GM12872 (cell line): ENCODE measurements around the gene BNC1.

Source experiments
- TF ChIP-seq, protein P1 (sequence below): IDR thresholded peaks from 3 replicates; pipeline ENCODE4 v1.5.1; 2011; ENCODE audit warnings: low read depth, mild to moderate bottlenecking, low read length, moderate library complexity; ENCODE audit not compliant: insufficient read depth

BNC1 gene

DNA sequence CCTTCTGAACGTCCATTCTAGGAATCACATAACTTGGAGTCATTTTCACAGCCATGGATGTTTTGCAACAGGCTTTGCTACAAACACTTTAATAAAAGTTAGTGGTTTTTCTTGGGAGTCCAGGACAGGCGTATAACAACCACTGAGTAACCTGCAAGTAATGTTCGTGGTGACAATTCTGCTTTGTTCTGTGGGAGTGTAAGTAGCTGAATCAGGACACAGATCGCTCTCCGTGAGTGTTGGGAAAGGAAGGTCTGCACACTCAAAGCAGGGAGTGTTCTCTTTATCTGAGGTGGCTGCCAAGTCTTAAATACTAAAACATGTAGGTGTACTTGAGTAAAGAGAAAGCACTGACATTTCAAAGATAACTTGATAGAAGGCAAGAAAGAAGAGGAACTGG lies 7.9 kb upstream of the BNC1 start:
- TF ChIP-seq, protein P1, sequence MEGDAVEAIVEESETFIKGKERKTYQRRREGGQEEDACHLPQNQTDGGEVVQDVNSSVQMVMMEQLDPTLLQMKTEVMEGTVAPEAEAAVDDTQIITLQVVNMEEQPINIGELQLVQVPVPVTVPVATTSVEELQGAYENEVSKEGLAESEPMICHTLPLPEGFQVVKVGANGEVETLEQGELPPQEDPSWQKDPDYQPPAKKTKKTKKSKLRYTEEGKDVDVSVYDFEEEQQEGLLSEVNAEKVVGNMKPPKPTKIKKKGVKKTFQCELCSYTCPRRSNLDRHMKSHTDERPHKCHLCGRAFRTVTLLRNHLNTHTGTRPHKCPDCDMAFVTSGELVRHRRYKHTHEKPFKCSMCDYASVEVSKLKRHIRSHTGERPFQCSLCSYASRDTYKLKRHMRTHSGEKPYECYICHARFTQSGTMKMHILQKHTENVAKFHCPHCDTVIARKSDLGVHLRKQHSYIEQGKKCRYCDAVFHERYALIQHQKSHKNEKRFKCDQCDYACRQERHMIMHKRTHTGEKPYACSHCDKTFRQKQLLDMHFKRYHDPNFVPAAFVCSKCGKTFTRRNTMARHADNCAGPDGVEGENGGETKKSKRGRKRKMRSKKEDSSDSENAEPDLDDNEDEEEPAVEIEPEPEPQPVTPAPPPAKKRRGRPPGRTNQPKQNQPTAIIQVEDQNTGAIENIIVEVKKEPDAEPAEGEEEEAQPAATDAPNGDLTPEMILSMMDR: no peak

GRCh38 chr15:83290236-83290635 lies 5.8 kb upstream of the BNC1 start:
- TF ChIP-seq, protein P1: no peak

DNA sequence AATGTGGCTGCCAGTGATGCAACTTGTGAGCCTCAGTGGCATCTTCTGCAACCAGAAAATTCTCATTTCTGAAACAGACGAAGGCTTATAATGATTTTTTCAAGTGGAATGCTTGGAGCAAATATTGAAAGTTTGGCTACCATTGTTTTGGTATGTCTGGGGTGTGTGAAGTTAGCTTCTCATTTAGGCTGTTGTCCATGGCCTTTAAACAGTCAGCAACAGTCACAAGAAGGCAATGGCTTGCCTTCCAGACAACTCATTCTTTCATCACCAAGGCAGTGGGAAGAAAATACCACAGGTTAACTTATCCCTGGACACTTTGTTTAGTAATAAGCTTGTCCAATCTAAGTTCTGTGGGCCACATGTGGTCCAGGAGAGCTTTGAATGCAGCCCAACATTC lies 4.7 kb upstream of the BNC1 start:
- TF ChIP-seq, protein P1: no peak

GRCh38 chr15:83288381-83288801 lies 3.9 kb upstream of the BNC1 start:
- TF ChIP-seq, protein P1: no peak

- TF ChIP-seq, protein P1: no peak
These were observed 3.1 kb upstream of the BNC1 start for GRCh38 chr15:83287541-83288027.

DNA sequence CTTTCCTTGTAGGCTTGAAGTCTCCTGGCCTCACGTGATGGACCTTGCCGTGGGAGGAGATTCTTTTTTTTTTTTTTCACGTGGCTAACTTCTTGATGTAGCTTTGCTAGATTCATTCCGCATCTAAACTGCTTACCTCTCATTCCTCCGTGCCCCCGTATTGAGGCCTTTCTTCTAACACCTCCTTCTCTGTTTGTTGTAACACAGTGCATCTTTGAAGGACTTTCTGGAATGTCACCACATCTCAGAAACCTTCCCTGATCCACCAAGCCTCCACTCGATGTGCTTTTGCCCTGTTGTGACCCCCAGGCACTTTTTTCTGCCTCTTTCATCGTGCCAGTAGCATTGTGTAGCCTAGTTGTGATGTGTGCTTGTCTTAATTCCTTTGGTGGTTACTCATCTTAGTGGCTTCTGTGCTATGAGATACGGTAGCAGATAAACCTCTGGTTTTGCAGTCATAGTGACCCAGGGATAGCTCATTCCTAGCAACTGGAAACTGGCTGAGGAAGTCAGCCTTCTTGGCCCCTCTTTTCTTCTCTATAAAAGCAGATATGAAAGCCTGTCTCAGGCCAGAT lies 1.6 kb upstream of the BNC1 start:
- TF ChIP-seq, protein P1: no peak

- TF ChIP-seq, protein P1: no peak
These were observed 967 bp upstream of the BNC1 start for GRCh38 chr15:83285284-83285978.
